ENCODE measurements around the gene DCDC1. TPM values are rescaled to one million over a fixed set of nuclear protein-coding genes. Genes with fewer than 3 reads are reported as not detected.

DCDC1 gene
- under 1 TPM; 0.21 to 0.27 TPM for total RNA-seq

- Mint-ChIP-seq H3K36me3 (peaks cover 8% of the 10 kb centered on the region), H3K4me3 (peak within 1 kb of the TSS; percentile 85), H3K27me3 (no peaks in the 10 kb centered on the region), H3K27ac (peak within 1 kb of the TSS; percentile 83), H3K4me1 (ENCODE audit: low read depth) (peaks cover 55% of the 10 kb centered on the region), H3K9me3 (no peaks in the 10 kb centered on the region)
- CTCF ChIA-PET: interaction anchor here (0.6 to 1.4 kb wide), 3 partner anchors 28 to 1831 kb away, joined by 3 to 4 read pairs (median 3); no protein-coding TSS in a partner anchor
- POLR2A ChIA-PET: no interaction called here
- intact Hi-C loops (cut with micrococcal nuclease): loop anchor here (1.0 to 5.0 kb wide), 5 partner anchors 140 to 1793 kb away; partner anchors contain the start of genes ARL14EP, CSTF3, ELP4 and IMMP1L
- DNase-seq: peak; percentile 95
Measured at GRCh38 chr11:31369348-31370329, at the start of gene DCDC1, which contains the start of gene DNAJC24. DCDC1 (minus strand) TSS chr11:31369739; CDS start chr11:31328280, 41,459 bp downstream. DNAJC24 (plus strand) TSS chr11:31369860; CDS start chr11:31370749, 889 bp downstream.

- H3K27me3 Mint-ChIP-seq: no peaks in the 10 kb centered on the region
- no peak for DNase-seq
- no peaks in the 10 kb centered on the region for H3K4me1 Mint-ChIP-seq (ENCODE audit: low read depth)
- H3K27ac Mint-ChIP-seq: no peak overlapping the region
- POLR2A ChIA-PET: no interaction called here
- H3K9me3 Mint-ChIP-seq: no peaks in the 10 kb centered on the region
- no peak overlapping the region for H3K4me3 Mint-ChIP-seq
- CTCF ChIA-PET: no interaction called here
- intact Hi-C loops (cut with micrococcal nuclease): no loop called here
- H3K36me3 Mint-ChIP-seq: peaks cover 6% of the 10 kb centered on the region
Measured at GRCh38 chr11:31419138-31419537, 49.6 kb upstream of the DCDC1 start.

- H3K9me3 Mint-ChIP-seq: no peaks in the 10 kb centered on the region
- no peaks in the 10 kb centered on the region for H3K4me1 Mint-ChIP-seq (ENCODE audit: low read depth)
- H3K27ac Mint-ChIP-seq: no peak overlapping the region
- ChIA-PET POLR2A (no interaction called here), CTCF (no interaction called here)
- H3K4me3 Mint-ChIP-seq: no peak overlapping the region
- DNase-seq: no peak
- H3K27me3 Mint-ChIP-seq: no peaks in the 10 kb centered on the region
- intact Hi-C loops (cut with micrococcal nuclease): no loop called here
- peaks cover 6% of the 10 kb centered on the region for H3K36me3 Mint-ChIP-seq
Measured at GRCh38 chr11:31417816-31418215, 48.3 kb upstream of the DCDC1 start.

- Mint-ChIP-seq H3K4me3 (no peak overlapping the region), H3K4me1 (ENCODE audit: low read depth) (no peaks in the 10 kb centered on the region), H3K27me3 (no peaks in the 10 kb centered on the region), H3K36me3 (peaks cover 6% of the 10 kb centered on the region), H3K9me3 (no peaks in the 10 kb centered on the region), H3K27ac (no peak overlapping the region)
- POLR2A ChIA-PET: no interaction called here
- intact Hi-C loops (cut with micrococcal nuclease): no loop called here
- DNase-seq: no peak
- CTCF ChIA-PET: no interaction called here
Measured at GRCh38 chr11:31417357-31417756, 47.8 kb upstream of the DCDC1 start.

- Mint-ChIP-seq H3K4me1 (ENCODE audit: low read depth) (no peaks in the 10 kb centered on the region), H3K27me3 (no peaks in the 10 kb centered on the region), H3K27ac (no peak overlapping the region), H3K9me3 (no peaks in the 10 kb centered on the region), H3K36me3 (peaks cover 12% of the 10 kb centered on the region), H3K4me3 (no peak overlapping the region)
- intact Hi-C loops (cut with micrococcal nuclease): no loop called here
- ChIA-PET POLR2A (no interaction called here), CTCF (interaction anchor here (1.1 kb wide), 1 partner anchor 17 kb away, joined by 3 read pairs; no protein-coding TSS in a partner anchor)
- no peak for DNase-seq
Measured at GRCh38 chr11:31415435-31415834, 45.9 kb upstream of the DCDC1 start.

- no peaks in the 10 kb centered on the region for H3K4me1 Mint-ChIP-seq (ENCODE audit: low read depth)
- CTCF ChIA-PET: interaction anchor here (1.2 kb wide), 1 partner anchor 12 kb away, joined by 3 read pairs; no protein-coding TSS in a partner anchor
- POLR2A ChIA-PET: no interaction called here
- H3K4me3 Mint-ChIP-seq: no peak overlapping the region
- DNase-seq: no peak
- no peak overlapping the region for H3K27ac Mint-ChIP-seq
- intact Hi-C loops (cut with micrococcal nuclease): no loop called here
- H3K9me3 Mint-ChIP-seq: no peaks in the 10 kb centered on the region
- H3K36me3 Mint-ChIP-seq: peaks cover 13% of the 10 kb centered on the region
- no peaks in the 10 kb centered on the region for H3K27me3 Mint-ChIP-seq
Measured at GRCh38 chr11:31414338-31414737, 44.8 kb upstream of the DCDC1 start.

- Mint-ChIP-seq H3K27ac (no peak overlapping the region), H3K4me1 (ENCODE audit: low read depth) (peaks cover 5% of the 10 kb centered on the region)
- DNase-seq: no peak
Measured at GRCh38 chr11:31412946-31413345, 43.4 kb upstream of the DCDC1 start.

GRCh38 chr11:31408201-31408600, 38.7 kb upstream of the DCDC1 start:
- peaks cover 5% of the 10 kb centered on the region for H3K4me1 Mint-ChIP-seq (ENCODE audit: low read depth)
- intact Hi-C loops (cut with micrococcal nuclease): no loop called here
- POLR2A ChIA-PET: no interaction called here
- H3K4me3 Mint-ChIP-seq: no peak overlapping the region
- H3K27ac Mint-ChIP-seq: no peak overlapping the region
- DNase-seq: peak; percentile 16
- no peaks in the 10 kb centered on the region for H3K9me3 Mint-ChIP-seq
- CTCF ChIA-PET: no interaction called here
- peaks cover 9% of the 10 kb centered on the region for H3K36me3 Mint-ChIP-seq
- no peaks in the 10 kb centered on the region for H3K27me3 Mint-ChIP-seq

More at GRCh38 chr11:31412946-31413345, 43.4 kb upstream of the DCDC1 start:
- POLR2A ChIA-PET: no interaction called here
- Mint-ChIP-seq H3K9me3 (no peaks in the 10 kb centered on the region), H3K4me3 (no peak overlapping the region), H3K36me3 (peaks cover 15% of the 10 kb centered on the region), H3K27me3 (no peaks in the 10 kb centered on the region)
- CTCF ChIA-PET: no interaction called here
- intact Hi-C loops (cut with micrococcal nuclease): no loop called here

- ChIA-PET CTCF (no interaction called here), POLR2A (no interaction called here)
- Mint-ChIP-seq H3K27ac (no peak overlapping the region), H3K36me3 (peaks cover 14% of the 10 kb centered on the region), H3K27me3 (no peaks in the 10 kb centered on the region), H3K4me3 (no peak overlapping the region), H3K9me3 (peaks cover 5% of the 10 kb centered on the region), H3K4me1 (ENCODE audit: low read depth) (peaks cover 5% of the 10 kb centered on the region)
- DNase-seq: no peak
- intact Hi-C loops (cut with micrococcal nuclease): no loop called here
Measured at GRCh38 chr11:31404614-31405013, 35.1 kb upstream of the DCDC1 start.

GRCh38 chr11:31397239-31397834, 27.8 kb upstream of the DCDC1 start:
- peaks cover 12% of the 10 kb centered on the region for H3K9me3 Mint-ChIP-seq

GRCh38 chr11:31387379-31387778, 17.8 kb upstream of the DCDC1 start:
- ChIA-PET CTCF (no interaction called here), POLR2A (no interaction called here)
- no peak for DNase-seq
- Mint-ChIP-seq H3K4me1 (ENCODE audit: low read depth) (peaks cover 7% of the 10 kb centered on the region), H3K4me3 (no peak overlapping the region), H3K27ac (no peak overlapping the region), H3K9me3 (peaks cover 2% of the 10 kb centered on the region), H3K27me3 (no peaks in the 10 kb centered on the region), H3K36me3 (peaks cover 7% of the 10 kb centered on the region)
- intact Hi-C loops (cut with micrococcal nuclease): no loop called here

More at GRCh38 chr11:31397239-31397834, 27.8 kb upstream of the DCDC1 start:
- ChIA-PET POLR2A (no interaction called here), CTCF (interaction anchor here (0.7 to 3.3 kb wide), 7 partner anchors 10 to 779 kb away, joined by 3 to 14 read pairs (median 4); no protein-coding TSS in a partner anchor)
- intact Hi-C loops (cut with micrococcal nuclease): loop anchor here (1.0 to 5.0 kb wide), 5 partner anchors 400 to 780 kb away; no protein-coding TSS in a partner anchor
- Mint-ChIP-seq H3K4me3 (no peak overlapping the region), H3K36me3 (peaks cover 19% of the 10 kb centered on the region), H3K27ac (no peak overlapping the region), H3K4me1 (ENCODE audit: low read depth) (no peaks in the 10 kb centered on the region), H3K27me3 (no peaks in the 10 kb centered on the region)
- DNase-seq: no peak

GRCh38 chr11:31383116-31383515, 13.6 kb upstream of the DCDC1 start:
- no peak overlapping the region for H3K27ac Mint-ChIP-seq
- ChIA-PET POLR2A (no interaction called here), CTCF (no interaction called here)
- no peak overlapping the region for H3K4me3 Mint-ChIP-seq
- intact Hi-C loops (cut with micrococcal nuclease): no loop called here
- DNase-seq: no peak
- no peaks in the 10 kb centered on the region for H3K9me3 Mint-ChIP-seq
- H3K36me3 Mint-ChIP-seq: peaks cover 4% of the 10 kb centered on the region
- no peaks in the 10 kb centered on the region for H3K27me3 Mint-ChIP-seq
- peaks cover 3% of the 10 kb centered on the region for H3K4me1 Mint-ChIP-seq (ENCODE audit: low read depth)
